ENCODE data around the gene LIMS1. TPM values are rescaled to one million over a fixed set of nuclear protein-coding genes. Genes with fewer than 3 reads are reported as not detected.

LIMS1 gene
- total RNA-seq, 2 experiments from 2014 or later: 18.5 to 21.3 TPM

- H3K4me3 ChIP-seq (ENCODE audit: low read length): no peak overlapping the region
Observed at GRCh38 chr2:108571286-108571685, 37.0 kb downstream of the LIMS1 start.

GRCh38 chr2:108573061-108573460 is 38.8 kb downstream of the LIMS1 start:
- TF ChIP-seq CTCF (IDR thresholded peaks at IDR 0.05): no peak
- no peaks in the 10 kb centered on the region for H3K9me3 Mint-ChIP-seq
- DNase-seq: no peak
- H3K27me3 Mint-ChIP-seq: no peaks in the 10 kb centered on the region
- no peak for ATAC-seq (ENCODE audit: poor library complexity)
- H3K27ac Mint-ChIP-seq: no peak overlapping the region
- ChIA-PET POLR2A (no interaction called here), CTCF (interaction anchor here (2.6 kb wide), 1 partner anchor 11 kb away, joined by 11 read pairs; no protein-coding TSS in a partner anchor)
- no peak overlapping the region for H3K27ac ChIP-seq (ENCODE audit: low read depth in 1 of 2, low read length in 2 of 2)
- H3K36me3 Mint-ChIP-seq (ENCODE audit: low read depth): no peaks in the 10 kb centered on the region
- no peaks in the 10 kb centered on the region for H3K36me3 ChIP-seq (ENCODE audit: insufficient read depth, low read length)
- H3K4me1 ChIP-seq (ENCODE audit: insufficient read depth, low read length): no peaks in the 10 kb centered on the region
- intact Hi-C loops (cut with DNase I, micrococcal nuclease): no loop called here
- no peaks in the 10 kb centered on the region for H3K27me3 ChIP-seq (ENCODE audit: control insufficient read depth in 1 of 2, insufficient read depth in 2 of 2, low read length in 2 of 2)
- H3K4me1 Mint-ChIP-seq (ENCODE audit: low read depth): peaks cover 17% of the 10 kb centered on the region
- H3K4me3 ChIP-seq (ENCODE audit: low read length): no peak overlapping the region
- H3K4me3 Mint-ChIP-seq: no peak overlapping the region
- H3K9me3 ChIP-seq (ENCODE audit: control insufficient read depth in 1 of 2, insufficient read depth in 1 of 2, low read length in 2 of 2): no peaks in the 10 kb centered on the region

More at GRCh38 chr2:108571286-108571685, 37.0 kb downstream of the LIMS1 start:
- TF ChIP-seq CTCF (IDR thresholded peaks at IDR 0.05): no peak
- H3K27me3 ChIP-seq (ENCODE audit: control insufficient read depth in 1 of 2, insufficient read depth in 2 of 2, low read length in 2 of 2): no peaks in the 10 kb centered on the region
- Mint-ChIP-seq H3K4me3 (no peak overlapping the region), H3K36me3 (ENCODE audit: low read depth) (no peaks in the 10 kb centered on the region), H3K4me1 (ENCODE audit: low read depth) (peaks cover 17% of the 10 kb centered on the region), H3K27ac (no peak overlapping the region), H3K27me3 (no peaks in the 10 kb centered on the region), H3K9me3 (no peaks in the 10 kb centered on the region)
- no peaks in the 10 kb centered on the region for H3K9me3 ChIP-seq (ENCODE audit: control insufficient read depth in 1 of 2, insufficient read depth in 1 of 2, low read length in 2 of 2)
- DNase-seq: no peak
- ChIA-PET POLR2A (interaction anchor here (0.6 kb wide), 1 partner anchor 1929 kb away, joined by 3 read pairs; no protein-coding TSS in a partner anchor), CTCF (interaction anchor here (1.2 to 1.7 kb wide), 2 partner anchors 13 to 65 kb away, joined by 3 to 6 read pairs; no protein-coding TSS in a partner anchor)
- no peak for ATAC-seq (ENCODE audit: poor library complexity)
- H3K36me3 ChIP-seq (ENCODE audit: insufficient read depth, low read length): no peaks in the 10 kb centered on the region
- H3K4me1 ChIP-seq (ENCODE audit: insufficient read depth, low read length): no peaks in the 10 kb centered on the region
- H3K27ac ChIP-seq (ENCODE audit: low read depth in 1 of 2, low read length in 2 of 2): no peak overlapping the region
- intact Hi-C loops (cut with DNase I, micrococcal nuclease): no loop called here

- H3K36me3 ChIP-seq (ENCODE audit: insufficient read depth, low read length): no peaks in the 10 kb centered on the region
- H3K27ac ChIP-seq (ENCODE audit: low read depth in 1 of 2, low read length in 2 of 2): no peak overlapping the region
- H3K27me3 ChIP-seq (ENCODE audit: control insufficient read depth in 1 of 2, insufficient read depth in 2 of 2, low read length in 2 of 2): no peaks in the 10 kb centered on the region
- Mint-ChIP-seq H3K9me3 (no peaks in the 10 kb centered on the region), H3K4me1 (ENCODE audit: low read depth) (peaks cover 17% of the 10 kb centered on the region), H3K27ac (no peak overlapping the region), H3K27me3 (no peaks in the 10 kb centered on the region), H3K4me3 (no peak overlapping the region), H3K36me3 (ENCODE audit: low read depth) (no peaks in the 10 kb centered on the region)
- no peak for DNase-seq
- intact Hi-C loops (cut with DNase I, micrococcal nuclease): no loop called here
- H3K9me3 ChIP-seq (ENCODE audit: control insufficient read depth in 1 of 2, insufficient read depth in 1 of 2, low read length in 2 of 2): no peaks in the 10 kb centered on the region
- H3K4me1 ChIP-seq (ENCODE audit: insufficient read depth, low read length): no peaks in the 10 kb centered on the region
- POLR2A ChIA-PET: no interaction called here
- no peak for TF ChIP-seq CTCF (IDR thresholded peaks at IDR 0.05)
- CTCF ChIA-PET: interaction anchor here (1.2 to 2.6 kb wide), 2 partner anchors 10 to 62 kb away, joined by 4 to 11 read pairs; no protein-coding TSS in a partner anchor
- no peak for ATAC-seq (ENCODE audit: poor library complexity)
- no peak overlapping the region for H3K4me3 ChIP-seq (ENCODE audit: low read length)
Observed at GRCh38 chr2:108574332-108574731, 40.1 kb downstream of the LIMS1 start.
